GM12878 (cell line): ENCODE measurements around the gene ZNHIT1. TPM values are rescaled to one million over a fixed set of nuclear protein-coding genes. Genes with fewer than 3 reads are reported as not detected.

Source experiments
- BCLAF1 ChIP-seq: fragments of 450-650 bp; IDR thresholded peaks from 2 replicates; pipeline ENCODE4 v1.6.1; 2017; ENCODE audit warnings: antibody characterized with exemption, mild to moderate bottlenecking, moderate library complexity
- CEBPZ ChIP-seq: fragments of 150-350 bp; IDR thresholded peaks from 2 replicates; pipeline ENCODE4 v1.6.1; 2016; ENCODE audit warnings: low read depth, low read length
- EGR1 ChIP-seq, 2 experiments: IDR thresholded peaks; 1 replicate in 1 of 2; 2 replicates in 1 of 2; pipeline ENCODE4 v1.6.1; 2011 to 2012; ENCODE audit warnings: low read depth in 2 of 2, low read length in 2 of 2, borderline replicate concordance in 1 of 2, mild to moderate bottlenecking in 1 of 2, moderate library complexity in 1 of 2
- ELK1 ChIP-seq: IDR thresholded peaks from 2 replicates; pipeline ENCODE4 v1.6.1; 2012; ENCODE audit warnings: low read depth, low read length, improper control_type of control experiment
- EP300 ChIP-seq, 2 experiments: fragments of 150-350 bp in 1 of 2; IDR thresholded peaks; 2 replicates each; pipeline ENCODE4 v1.6.1; 2011 to 2012; ENCODE audit warnings: low read depth in 2 of 2, low read length in 2 of 2, borderline replicate concordance in 1 of 2, improper control_type of control experiment in 1 of 2, inconsistent platforms in 1 of 2; ENCODE audit not compliant: control insufficient read depth in 1 of 2
- FOS ChIP-seq: IDR thresholded peaks from 3 replicates; pipeline ENCODE4 v1.6.1; 2011; ENCODE audit warnings: borderline replicate concordance; ENCODE audit not compliant: insufficient read length; ENCODE audit errors: extremely low read depth
- IKZF2 ChIP-seq, 2 experiments: fragments of 450-650 bp; IDR thresholded peaks; 2 replicates each; pipeline ENCODE4 v1.6.1; 2017; ENCODE audit warnings: mild to moderate bottlenecking in 2 of 2, moderate library complexity in 2 of 2
- MYB ChIP-seq: fragments of 150-350 bp; IDR thresholded peaks from 2 replicates; pipeline ENCODE4 v1.6.1; 2014; ENCODE audit warnings: mild to moderate bottlenecking, low read depth, low read length, borderline replicate concordance
- NBN ChIP-seq: fragments of 450-650 bp; IDR thresholded peaks from 2 replicates; pipeline ENCODE4 v1.6.1; 2016
- PBX3 ChIP-seq: IDR thresholded peaks from 2 replicates; pipeline ENCODE4 v1.6.1; 2011; ENCODE audit warnings: mild to moderate bottlenecking, low read depth, low read length, moderate library complexity; ENCODE audit not compliant: insufficient replicate concordance
- PKNOX1 ChIP-seq: fragments of 450-650 bp; IDR thresholded peaks from 2 replicates; pipeline ENCODE4 v1.6.1; 2016; ENCODE audit warnings: mild to moderate bottlenecking
- POLR2A ChIP-seq: IDR thresholded peaks from 2 replicates; pipeline ENCODE4 v1.6.1; 2011; ENCODE audit warnings: low read depth, mild to moderate bottlenecking, low read length
- RELB ChIP-seq: fragments of 450-650 bp; IDR thresholded peaks from 2 replicates; pipeline ENCODE4 v1.6.1; 2017; ENCODE audit warnings: low read depth, mild to moderate bottlenecking, moderate library complexity
- RUNX3 ChIP-seq: IDR thresholded peaks from 2 replicates; pipeline ENCODE4 v1.6.1; 2012; ENCODE audit warnings: low read length, inconsistent platforms
- SREBF2 ChIP-seq: IDR thresholded peaks from 2 replicates; pipeline ENCODE4 v1.6.1; 2012; ENCODE audit warnings: mild to moderate bottlenecking, low read length
- SUZ12 ChIP-seq: fragments of 200-600 bp; sonication (generic); IDR thresholded peaks from one replicate; pipeline ENCODE4 v1.6.1; 2018; ENCODE audit warnings: antibody characterized with exemption, mild to moderate bottlenecking; ENCODE audit not compliant: unreplicated experiment
- ZNF622 ChIP-seq: fragments of 450-650 bp; IDR thresholded peaks from 2 replicates; pipeline ENCODE4 v1.6.1; 2017; ENCODE audit warnings: mild to moderate bottlenecking, inconsistent platforms
- polyA plus RNA-seq, 11 experiments: library from polyadenylated mRNA; depleted of rRNA in 4 of 11; unstranded in 6 of 11; stranded (reverse) in 5 of 11; fragments of >200 nt; fragmentation: Nextera tagmentation in 4 of 11; fragmentation: Illumina TruSeq in 1 of 11; extraction: Ambion mirVana in 4 of 11; extraction: Trizol in 1 of 11; gene quantifications; 1 replicate in 1 of 11; 2 replicates in 10 of 11; pipeline versions ENCODE4 v1.2.1 to v1.2.3, GENCODE V29; 2011 to 2016; ENCODE audit warnings: inconsistent platforms in 2 of 11, missing spikeins in 2 of 11, low read depth in 1 of 11
- total RNA-seq, 4 experiments: library from RNA; depleted of rRNA in 3 of 4; stranded (reverse); fragments of >200 nt in 3 of 4; fragmentation: Illumina TruSeq in 1 of 4; extraction: Trizol in 1 of 4; gene quantifications; 2 replicates each; pipeline versions ENCODE4 v1.2.1 to v1.2.3, GENCODE V29; 2013 to 2021

The ZNHIT1 gene
- total and polyA plus RNA-seq, 10 of the 15 experiments (the other 5 are each of a cell fraction or from before 2014, with no cell fraction given) = 3.8 to 79.2 (median 44.5) TPM

- TF ChIP-seq BCLAF1 (no peak), SREBF2 (no peak), EP300 (IDR thresholded peaks at IDR 0.05; ENCODE audit: borderline replicate concordance in 1 of 2, control insufficient read depth in 1 of 2, low read depth in 2 of 2, low read length in 2 of 2) (no peak), PBX3 (no peak), RUNX3 (no peak), PKNOX1 (no peak), NBN (no peak), CEBPZ (no peak), POLR2A (no peak), FOS (no peak), EGR1 (IDR thresholded peaks at IDR 0.05; ENCODE audit: borderline replicate concordance in 1 of 2, low read depth in 2 of 2, low read length in 2 of 2) (no peak), RELB (no peak), IKZF2 (IDR thresholded peaks at IDR 0.05) (peak; percentile 32 to 38; a peak in 2 of 4 replicates), ZNF622 (no peak), ELK1 (no peak), MYB (no peak), SUZ12 (no peak)
Measured at GRCh38 chr7:101218236-101219125, 516 bp downstream of the ZNHIT1 start (continued).
